ENCODE measurements around the gene ZNF443.

- no peak for TF ChIP-seq POLR2AphosphoS5 (IDR thresholded peaks at IDR 0.05; ENCODE audit: low read depth, low read length)
- TF ChIP-seq TAF1 (IDR thresholded peaks at IDR 0.05; ENCODE audit: borderline replicate concordance, insufficient read depth, low read length), result no peak
- no peak for TF ChIP-seq REST (IDR thresholded peaks at IDR 0.05; ENCODE audit: insufficient read depth in 1 of 2, low read depth in 2 of 2, low read length in 2 of 2)
- no peak for TF ChIP-seq SIN3A (IDR thresholded peaks at IDR 0.05; ENCODE audit: borderline replicate concordance, insufficient read depth, low read length)
- TF ChIP-seq FOXP2 (optimal IDR thresholded peaks at IDR 0.05; ENCODE audit: borderline replicate concordance, extremely low read depth, extremely low read length, insufficient read depth), result no peak
Measured at GRCh38 chr19:12484011-12484370, 43.2 kb upstream of the ZNF443 start.

Data from PFSK-1 (cell line).